Measurements from ENCODE around the gene UBP1. TPM values are rescaled to one million over a fixed set of nuclear protein-coding genes. Genes with fewer than 3 reads are reported as not detected.
"Not testable (repeated sequence)": the region's sequence is repeated elsewhere in the genome, so short reads cannot be mapped to it uniquely, and the experiment has no call there.

UBP1 gene
- total RNA-seq, 1 donor from 2014 or later = 57.6 TPM

GRCh38 chr3:33391255-33391995 is 48.8 kb downstream of the UBP1 start:
- no peak for DNase-seq

- no peak for DNase-seq
Observed at GRCh38 chr3:33389908-33390307, 50.3 kb downstream of the UBP1 start.

GRCh38 chr3:33388374-33389100 is 51.7 kb downstream of the UBP1 start:
- no peak for DNase-seq

- DNase-seq = no peak
Observed at GRCh38 chr3:33386631-33387030, 53.6 kb downstream of the UBP1 start.

GRCh38 chr3:33385423-33385822 is 54.8 kb downstream of the UBP1 start:
- no peak for DNase-seq

GRCh38 chr3:33383951-33384350 is 56.3 kb downstream of the UBP1 start:
- no peak for DNase-seq

- no peak for DNase-seq
Observed at GRCh38 chr3:33380653-33381052, 59.6 kb downstream of the UBP1 start.

GRCh38 chr3:33377931-33378330 is 62.3 kb downstream of the UBP1 start:
- DNase-seq = no peak

- DNase-seq = no peak
Observed at GRCh38 chr3:33377489-33377888, 62.7 kb downstream of the UBP1 start.

GRCh38 chr3:33373082-33373437 is 67.1 kb downstream of the UBP1 start:
- DNase-seq = no peak

GRCh38 chr3:33372218-33373081 is 67.8 kb downstream of the UBP1 start:
- DNase-seq = peak; percentile 68

GRCh38 chr3:33364531-33365128 is 75.6 kb downstream of the UBP1 start:
- DNase-seq = no peak

GRCh38 chr3:33364060-33364459 is 76.1 kb downstream of the UBP1 start:
- no peak for DNase-seq

GRCh38 chr3:33363113-33363800 is 76.9 kb downstream of the UBP1 start:
- DNase-seq = no peak

GRCh38 chr3:33360136-33360825 is 79.9 kb downstream of the UBP1 start:
- DNase-seq = no peak

- DNase-seq = peak; percentile 11
Observed at GRCh38 chr3:33358172-33358781, 81.9 kb downstream of the UBP1 start.

GRCh38 chr3:33355611-33356010 is 84.6 kb downstream of the UBP1 start:
- DNase-seq = peak; percentile 10

GRCh38 chr3:33339758-33340157 is 100.4 kb downstream of the UBP1 start:
- DNase-seq = no peak

GRCh38 chr3:33338936-33339465 is 101.2 kb downstream of the UBP1 start:
- not testable (repeated sequence) for DNase-seq
